ENCODE data around the gene UGT1A9.

GRCh38 chr2:233758849-233759248, 87.2 kb downstream of the UGT1A9 start:
- no peak for TF ChIP-seq POLR2A (IDR thresholded peaks at IDR 0.05)
- no peak for TF ChIP-seq POLR2AphosphoS5 (IDR thresholded peaks at IDR 0.05)
